Raji (cell line): ENCODE results near the gene IFITM10.

Source experiments
- POLR2A ChIP-seq: IDR thresholded peaks from 2 replicates; pipeline ENCODE4 v1.6.1; 2011; ENCODE audit warnings: low read depth, low read length, control low read depth; ENCODE audit not compliant: insufficient read depth

The IFITM10 gene

DNA sequence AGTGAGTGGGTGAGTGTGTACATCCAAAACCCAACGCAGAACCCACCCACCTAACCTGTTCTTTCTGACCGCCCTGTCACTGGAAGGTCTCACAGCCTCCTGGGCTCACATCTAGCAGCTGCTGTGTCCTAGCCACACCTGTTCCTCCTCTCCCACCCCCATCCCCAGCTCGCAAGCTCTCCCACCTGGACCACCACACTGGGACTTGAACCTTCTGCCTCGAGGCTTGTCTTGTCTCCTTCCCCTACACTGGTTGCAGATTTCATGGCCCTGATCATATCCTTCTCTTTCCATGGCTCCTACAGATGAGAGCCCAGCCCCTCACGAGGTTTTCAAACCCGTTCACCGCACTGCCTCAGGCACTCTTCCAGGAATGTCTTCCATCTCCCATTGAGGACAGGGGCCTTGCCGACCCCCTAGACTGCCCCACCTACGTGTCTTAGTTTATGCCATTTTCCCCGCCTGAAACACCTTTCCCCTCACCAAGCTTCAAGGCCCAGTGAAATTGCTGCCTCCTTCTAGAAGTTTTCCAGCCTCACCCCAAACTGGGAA lies 6.7 kb downstream of the IFITM10 start:
- no peak for TF ChIP-seq POLR2A

GRCh38 chr11:1742869-1743584 lies 7.4 kb downstream of the IFITM10 start:
- TF ChIP-seq POLR2A: no peak

DNA sequence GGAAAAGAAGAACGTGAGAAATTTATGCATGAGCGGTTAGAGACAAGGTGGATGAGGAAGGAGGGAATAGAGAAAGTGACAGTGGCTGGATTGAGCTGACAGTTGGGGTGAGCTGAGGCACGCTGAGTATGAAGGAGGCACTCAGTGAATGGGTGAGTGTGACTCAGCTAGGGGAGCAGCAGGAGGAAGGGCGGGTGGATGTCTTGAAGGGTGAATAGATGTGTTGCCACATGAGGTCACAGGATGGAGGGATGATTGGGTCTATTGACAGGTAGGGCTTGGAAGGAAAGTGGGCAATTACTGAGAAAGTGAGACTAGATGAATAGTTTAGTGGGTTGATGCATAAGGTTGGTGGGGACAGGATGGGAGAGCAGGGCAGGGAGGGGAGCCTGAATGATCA lies 8.0 kb downstream of the IFITM10 start:
- TF ChIP-seq POLR2A: no peak

DNA sequence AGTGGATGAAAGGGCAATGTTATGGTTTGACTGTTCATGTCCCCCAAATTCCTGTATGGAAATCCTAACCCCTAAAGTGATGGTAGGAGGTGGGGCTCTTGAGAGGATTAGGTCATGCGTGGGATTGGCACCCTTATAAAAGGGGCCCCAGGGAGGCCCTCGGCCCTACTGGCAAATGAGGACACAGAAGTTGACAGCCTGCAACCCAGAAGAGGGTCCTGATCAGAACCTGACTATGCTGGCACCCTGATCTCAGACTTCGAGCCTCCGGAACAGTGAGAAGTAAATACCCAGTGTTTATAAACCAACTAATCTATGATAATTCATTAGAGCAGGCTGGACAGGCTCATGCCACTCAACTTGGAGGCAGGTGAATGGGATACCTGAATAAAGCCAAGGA lies 8.7 kb downstream of the IFITM10 start:
- no peak for TF ChIP-seq POLR2A

- TF ChIP-seq POLR2A: no peak
Observed at GRCh38 chr11:1740786-1741530, 9.4 kb downstream of the IFITM10 start.

- TF ChIP-seq POLR2A: no peak
Observed at GRCh38 chr11:1739576-1739975, 10.8 kb downstream of the IFITM10 start.

DNA sequence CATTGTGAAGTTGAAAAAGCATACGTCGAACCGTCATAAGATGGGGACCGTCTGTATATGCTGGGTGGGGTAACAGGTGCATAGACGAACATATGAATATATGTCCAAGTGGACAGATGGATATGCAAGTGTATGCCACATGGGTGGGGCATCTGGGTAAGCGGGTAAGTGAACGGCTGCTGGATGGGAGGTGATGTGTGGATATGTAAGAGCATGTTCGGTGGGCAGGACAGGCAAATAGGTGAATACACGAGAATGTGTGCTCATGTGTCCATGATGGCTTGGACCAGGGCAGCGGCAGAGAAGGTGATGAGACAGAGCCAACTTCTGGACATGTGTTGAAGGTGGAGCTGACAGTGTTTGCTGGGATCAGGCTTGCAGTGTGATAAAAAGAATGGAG lies 12.0 kb downstream of the IFITM10 start:
- no peak for TF ChIP-seq POLR2A

GRCh38 chr11:1737080-1737757 lies 13.2 kb downstream of the IFITM10 start:
- no peak for TF ChIP-seq POLR2A

- no peak for TF ChIP-seq POLR2A
Observed at GRCh38 chr11:1736447-1736992, 13.9 kb downstream of the IFITM10 start.

DNA sequence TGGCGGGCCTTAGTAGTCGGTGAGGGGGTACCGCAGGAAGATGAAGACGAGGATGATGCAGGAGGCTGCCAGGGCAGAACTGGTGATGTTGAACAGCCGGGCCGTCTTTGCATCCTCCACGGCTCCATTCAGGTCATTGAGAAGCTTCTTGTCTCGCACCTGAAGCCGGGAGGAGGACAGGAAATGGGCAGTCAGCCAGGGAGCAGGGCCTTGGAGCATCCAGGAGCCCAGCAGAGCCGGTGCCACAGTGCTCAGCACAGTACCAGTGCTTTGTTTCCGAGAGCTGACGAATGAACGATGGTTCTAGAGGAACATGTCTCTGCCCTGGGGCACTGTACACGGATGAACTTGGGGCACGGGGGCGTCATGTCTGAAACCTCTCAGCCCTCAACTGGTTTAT lies 15.1 kb downstream of the IFITM10 start:
- no peak for TF ChIP-seq POLR2A

DNA sequence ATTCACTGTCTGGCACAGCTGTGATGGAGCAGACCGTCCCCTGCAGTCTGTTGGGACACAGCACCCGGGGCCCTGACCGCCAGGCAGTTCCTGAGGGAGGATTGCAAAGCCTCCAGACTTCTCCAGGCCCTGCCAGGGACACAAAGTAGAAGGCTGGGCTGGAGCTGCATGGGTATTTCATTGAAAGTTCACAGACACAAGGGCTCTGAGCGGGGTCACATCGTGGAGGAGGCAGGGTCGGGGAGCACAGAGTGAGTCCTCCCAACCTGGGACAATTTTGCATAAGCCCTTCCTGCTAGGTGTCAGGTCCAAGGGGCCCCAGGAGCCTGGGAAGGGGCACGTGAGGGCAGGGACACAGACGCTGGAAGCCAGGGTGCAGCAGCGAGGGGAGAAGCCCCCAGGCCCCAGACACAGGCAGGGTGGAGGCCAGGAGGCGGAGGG lies 15.7 kb downstream of the IFITM10 start:
- no peak for TF ChIP-seq POLR2A

DNA sequence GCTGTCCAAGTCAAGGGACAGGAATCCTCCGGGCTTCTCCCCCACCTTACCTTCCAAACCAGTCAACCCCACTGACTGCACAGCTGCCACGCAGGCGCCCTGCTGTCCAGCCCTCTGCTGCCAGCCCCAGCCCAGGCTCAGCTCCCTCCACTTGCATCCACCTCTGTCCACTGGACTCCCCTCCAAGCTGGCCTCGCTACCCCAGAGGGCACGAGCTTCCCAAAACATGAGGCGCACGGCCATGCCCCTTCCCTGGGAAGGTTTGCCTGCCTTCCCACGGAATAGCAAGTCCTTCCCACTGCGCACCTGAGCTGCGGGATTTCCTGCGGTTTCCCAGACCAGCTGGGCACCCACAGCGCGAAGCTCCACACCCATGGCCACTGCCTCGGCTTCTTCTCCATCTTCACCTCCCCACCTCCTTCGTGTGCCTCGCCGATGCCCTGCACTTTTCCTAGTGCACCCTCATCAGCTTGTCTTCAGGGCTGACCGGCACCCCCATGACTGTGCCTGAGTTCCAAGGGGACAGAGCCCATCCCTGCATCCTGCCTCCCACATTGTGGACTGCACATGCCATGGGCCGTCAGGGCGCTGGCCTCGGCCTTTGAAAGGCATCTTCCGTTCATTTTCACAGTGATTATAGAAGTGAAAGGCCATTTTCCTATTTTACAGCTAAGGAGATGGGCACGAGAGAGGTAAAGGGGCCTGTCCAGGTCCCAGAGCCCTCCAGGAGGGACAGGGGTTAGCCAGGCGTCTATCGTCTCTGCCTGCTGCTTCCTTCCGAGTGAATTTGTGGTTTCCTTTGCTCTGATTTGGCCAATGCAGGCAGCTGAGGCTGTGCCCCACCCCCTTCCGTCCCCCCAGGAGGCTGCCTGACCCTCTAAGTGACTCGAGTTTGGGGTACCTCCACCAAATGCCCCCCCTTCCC lies 16.4 kb downstream of the IFITM10 start:
- no peak for TF ChIP-seq POLR2A

- TF ChIP-seq POLR2A: no peak
Observed at GRCh38 chr11:1733009-1733715, 17.2 kb downstream of the IFITM10 start.
